ENCODE measurements around the gene HSPB2. TPM values are rescaled to one million over a fixed set of nuclear protein-coding genes. Genes with fewer than 3 reads are reported as not detected.
"Not testable (repeated sequence)": the region's sequence is repeated elsewhere in the genome, so short reads cannot be mapped to it uniquely, and the experiment has no call there.

Gene HSPB2
- total and polyA plus RNA-seq, 7 donors, result 20.2 to 55.5 (median 25.0) TPM

DNA sequence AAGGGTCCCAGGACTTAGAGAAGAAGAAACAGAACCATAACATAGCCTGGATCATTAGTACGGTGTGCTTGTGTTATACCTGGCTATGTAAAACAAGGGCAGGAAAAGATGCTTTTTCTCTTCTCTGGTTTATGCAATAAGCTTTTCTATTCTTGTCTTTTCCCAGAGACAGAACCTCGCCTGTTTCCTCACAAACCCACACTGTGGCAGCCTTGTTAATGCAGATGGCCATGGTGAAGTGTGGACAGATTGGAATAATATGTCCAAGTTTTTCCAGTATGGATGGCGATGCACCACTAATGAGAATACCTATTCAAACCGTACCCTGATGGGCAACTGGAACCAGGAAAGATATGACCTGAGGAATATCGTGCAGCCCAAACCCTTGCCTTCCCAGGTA lies 30.3 kb upstream of the HSPB2 start:
- Histone ChIP-seq H3K27me3 (ENCODE audit: insufficient read depth in 3 of 3, low read length in 2 of 3) (no peaks in the 10 kb centered on the region), H3K36me3 (ENCODE audit: insufficient read depth in 1 of 2, low read depth in 1 of 2) (no peaks in the 10 kb centered on the region), H3K4me3 (no peak overlapping the region), H3K27ac (no peak overlapping the region), H3K4me1 (peaks cover 4% of the 10 kb centered on the region), H3K9me3 (no peaks in the 10 kb centered on the region)
- DNase-seq (no peak), ATAC-seq (no peak)
- 78 to 85% (median 81%) methylated on average over 5 of the region's 5 CpGs for WGBS, 3 donors
- intact Hi-C loops (cut with DNase I), result no loop called here
- TF ChIP-seq, protein P1, sequence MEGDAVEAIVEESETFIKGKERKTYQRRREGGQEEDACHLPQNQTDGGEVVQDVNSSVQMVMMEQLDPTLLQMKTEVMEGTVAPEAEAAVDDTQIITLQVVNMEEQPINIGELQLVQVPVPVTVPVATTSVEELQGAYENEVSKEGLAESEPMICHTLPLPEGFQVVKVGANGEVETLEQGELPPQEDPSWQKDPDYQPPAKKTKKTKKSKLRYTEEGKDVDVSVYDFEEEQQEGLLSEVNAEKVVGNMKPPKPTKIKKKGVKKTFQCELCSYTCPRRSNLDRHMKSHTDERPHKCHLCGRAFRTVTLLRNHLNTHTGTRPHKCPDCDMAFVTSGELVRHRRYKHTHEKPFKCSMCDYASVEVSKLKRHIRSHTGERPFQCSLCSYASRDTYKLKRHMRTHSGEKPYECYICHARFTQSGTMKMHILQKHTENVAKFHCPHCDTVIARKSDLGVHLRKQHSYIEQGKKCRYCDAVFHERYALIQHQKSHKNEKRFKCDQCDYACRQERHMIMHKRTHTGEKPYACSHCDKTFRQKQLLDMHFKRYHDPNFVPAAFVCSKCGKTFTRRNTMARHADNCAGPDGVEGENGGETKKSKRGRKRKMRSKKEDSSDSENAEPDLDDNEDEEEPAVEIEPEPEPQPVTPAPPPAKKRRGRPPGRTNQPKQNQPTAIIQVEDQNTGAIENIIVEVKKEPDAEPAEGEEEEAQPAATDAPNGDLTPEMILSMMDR (IDR thresholded peaks at IDR 0.05), result no peak

DNA sequence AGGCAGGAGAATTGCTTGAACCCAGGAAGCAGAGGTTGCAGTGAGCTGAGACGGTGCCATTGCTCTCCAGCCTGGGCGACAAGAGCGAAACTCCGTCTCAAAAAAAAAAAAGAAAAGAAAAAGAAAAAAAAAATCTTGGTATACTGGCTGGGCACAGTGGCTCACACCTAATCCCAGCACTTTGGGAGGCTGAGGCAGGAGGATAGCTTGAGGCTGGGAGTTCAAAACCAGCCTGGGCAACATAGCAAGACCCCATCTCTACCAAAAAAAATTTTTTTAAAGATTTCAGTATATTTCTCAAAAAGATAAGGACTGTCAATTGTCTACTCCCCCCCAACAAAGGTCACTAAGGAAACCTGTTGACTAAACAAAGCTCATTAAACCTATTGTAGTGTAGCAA lies 27.5 kb upstream of the HSPB2 start:
- ATAC-seq; H3K27me3 ChIP-seq (ENCODE audit: insufficient read depth in 3 of 3, low read length in 2 of 3); H3K4me1 ChIP-seq; DNase-seq; H3K36me3 ChIP-seq (ENCODE audit: insufficient read depth in 1 of 2, low read depth in 1 of 2); H3K9me3 ChIP-seq; intact Hi-C loops (cut with DNase I); H3K4me3 ChIP-seq; H3K27ac ChIP-seq: not testable (repeated sequence)
- WGBS, 3 donors, result 63 to 97% (median 80%) methylated on average over 4 of the region's 4 CpGs

DNA sequence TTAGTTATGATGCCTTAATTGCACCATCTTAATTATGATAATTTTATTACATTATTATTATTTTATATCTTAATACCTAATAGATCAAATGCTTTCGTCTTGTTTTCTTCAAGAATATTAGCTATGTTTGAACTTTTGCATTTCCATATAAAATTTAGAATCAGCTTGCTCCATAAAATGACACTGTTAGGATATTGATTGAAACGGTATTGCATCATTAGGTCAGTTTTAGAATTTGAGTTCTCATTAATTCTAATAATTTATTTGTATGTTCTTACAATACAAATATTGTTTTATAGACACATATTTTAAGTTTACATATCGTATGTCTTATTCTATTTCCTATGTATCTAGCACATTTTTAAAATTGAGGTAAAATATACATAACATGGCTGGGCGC lies 26.5 kb upstream of the HSPB2 start:
- Histone ChIP-seq H3K9me3 (no peaks in the 10 kb centered on the region), H3K4me3 (no peak overlapping the region), H3K4me1 (no peaks in the 10 kb centered on the region), H3K27me3 (ENCODE audit: insufficient read depth in 3 of 3, low read length in 2 of 3) (no peaks in the 10 kb centered on the region), H3K27ac (no peak overlapping the region), H3K36me3 (ENCODE audit: insufficient read depth in 1 of 2, low read depth in 1 of 2) (no peaks in the 10 kb centered on the region)
- DNase-seq (no peak), ATAC-seq (no peak)
- intact Hi-C loops (cut with DNase I), result no loop called here
- TF ChIP-seq, protein P1 (IDR thresholded peaks at IDR 0.05), result no peak
- WGBS, 3 donors, result 81 to 94% (median 91%) methylated on average over 4 of the region's 4 CpGs

DNA sequence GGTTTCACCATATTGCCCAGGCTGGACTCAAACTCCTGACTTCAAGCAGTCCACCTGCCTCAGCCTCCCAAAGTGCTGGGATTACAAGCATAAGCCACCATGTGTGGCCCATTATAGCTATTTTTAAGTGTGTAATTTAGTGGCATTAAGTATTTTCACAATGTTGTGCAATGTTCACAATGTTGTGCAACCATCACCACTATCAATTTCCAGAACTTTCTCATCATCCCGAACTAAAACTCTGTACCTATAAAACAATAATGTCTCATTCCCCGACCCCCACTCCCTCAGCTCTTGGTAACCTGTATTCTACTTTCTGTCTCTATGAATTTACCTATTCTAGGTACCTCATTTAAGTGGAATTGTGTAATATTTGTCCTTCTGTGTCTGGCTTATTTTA lies 25.7 kb upstream of the HSPB2 start:
- Histone ChIP-seq H3K27me3 (ENCODE audit: insufficient read depth in 3 of 3, low read length in 2 of 3) (no peaks in the 10 kb centered on the region), H3K9me3 (no peaks in the 10 kb centered on the region), H3K4me1 (no peaks in the 10 kb centered on the region), H3K36me3 (ENCODE audit: insufficient read depth in 1 of 2, low read depth in 1 of 2) (no peaks in the 10 kb centered on the region), H3K4me3 (no peak overlapping the region), H3K27ac (no peak overlapping the region)
- ATAC-seq (no peak), DNase-seq (no peak)
- TF ChIP-seq, protein P1 (IDR thresholded peaks at IDR 0.05), result no peak
- 75 to 89% (median 86%) methylated on average over 2 of the region's 2 CpGs for WGBS, 3 donors
- intact Hi-C loops (cut with DNase I), result no loop called here

DNA sequence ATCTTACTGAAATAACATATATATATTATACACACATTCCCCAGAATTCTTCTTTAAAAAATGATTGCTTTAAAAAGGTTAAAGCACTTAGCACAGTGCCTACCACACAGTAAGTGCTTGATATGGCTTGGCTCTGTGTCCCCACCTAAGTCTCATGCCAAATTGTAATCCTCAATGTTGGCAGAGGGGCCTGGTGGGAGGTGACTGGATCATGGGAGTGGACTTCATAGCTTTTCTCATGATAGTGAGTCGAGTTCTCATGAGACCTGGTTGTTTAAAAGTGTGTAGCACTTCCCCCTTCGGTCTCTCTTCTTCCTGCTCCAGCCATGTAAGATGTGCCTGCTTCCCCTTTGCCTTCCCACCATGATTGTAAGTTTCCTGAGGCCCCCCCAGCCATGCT lies 7.1 kb upstream of the HSPB2 start:
- Histone ChIP-seq H3K9me3 (no peaks in the 10 kb centered on the region), H3K27ac (peak overlapping the region; percentile 95), H3K4me1 (peaks cover 4% of the 10 kb centered on the region), H3K27me3 (ENCODE audit: insufficient read depth in 3 of 3, low read length in 2 of 3) (no peaks in the 10 kb centered on the region), H3K4me3 (no peak overlapping the region), H3K36me3 (ENCODE audit: insufficient read depth in 1 of 2, low read depth in 1 of 2) (peaks cover 0 to 26% of the 10 kb centered on the region in 2 donors)
- DNase-seq, result no peak
- intact Hi-C loops (cut with DNase I), result no loop called here
- TF ChIP-seq, protein P1 (IDR thresholded peaks at IDR 0.05), result no peak
- 13 to 35% (median 19%) methylated on average over 2 of the region's 2 CpGs for WGBS, 3 donors
- no peak for ATAC-seq
